GM12801 (cell line): ENCODE measurements around the gene WDR48.

Source experiments
- CTCF ChIP-seq: IDR thresholded peaks from one replicate; pipeline ENCODE4 v1.5.1; 2011; ENCODE audit warnings: control low read depth; ENCODE audit not compliant: insufficient read length; ENCODE audit errors: extremely low read depth

The WDR48 gene

GRCh38 chr3:39143051-39143885, 91.5 kb downstream of the WDR48 start:
- TF ChIP-seq CTCF: no peak

- TF ChIP-seq CTCF: no peak
Observed at GRCh38 chr3:39144095-39144747, 92.4 kb downstream of the WDR48 start.

GRCh38 chr3:39144748-39145380, 93.0 kb downstream of the WDR48 start:
- no peak for TF ChIP-seq CTCF

- TF ChIP-seq CTCF: no peak
Observed at GRCh38 chr3:39146083-39146501, 94.3 kb downstream of the WDR48 start.
